Sigmoid colon (tissue), 7 donors: Measurements from ENCODE around the gene HABP4. TPM values are rescaled to one million over a fixed set of nuclear protein-coding genes. Genes with fewer than 3 reads are reported as not detected.

Experiments
- DNase-seq: peaks from one replicate; pipeline ENCODE4 v3.0.0-alpha.2; 2019
- H3K27ac ChIP-seq, 4 donors: fragments of 200-600 bp; sonication (generic); one replicate each; pipeline ENCODE4 v1.5.1; 2016 to 2019; ENCODE audit warnings: mild to moderate bottlenecking in 1 of 4
- H3K27me3 ChIP-seq, 3 donors: fragments of 200-600 bp; sonication (generic); one replicate each; pipeline ENCODE4 v1.5.1; 2019; ENCODE audit warnings: mild to moderate bottlenecking in 1 of 3
- H3K36me3 ChIP-seq, 4 donors: fragments of 200-600 bp; sonication (generic); one replicate each; pipeline ENCODE4 v1.5.1; 2016 to 2019
- H3K4me1 ChIP-seq, 4 donors: fragments of 200-600 bp; sonication (generic); one replicate each; pipeline ENCODE4 v1.5.1; 2017 to 2019
- H3K4me3 ChIP-seq, 4 donors: fragments of 200-600 bp; sonication (generic); one replicate each; pipeline ENCODE4 v1.5.1; 2017 to 2019; ENCODE audit warnings: mild to moderate bottlenecking in 2 of 4, moderate library complexity in 1 of 4
- H3K9me3 ChIP-seq, 4 donors: fragments of 200-600 bp in 3 of 4; sonication (generic) in 3 of 4; one replicate each; pipeline versions ENCODE4 v1.5.1 to v1.6.1; 2013 to 2019
- CTCF ChIP-seq, 4 experiments: fragments of 450-650 bp in 3 of 4; fragments of 200-600 bp in 1 of 4; IDR thresholded peaks; one replicate each; pipeline ENCODE4 v1.5.1; 2016 to 2019; ENCODE audit warnings: antibody characterized with exemption in 4 of 4, mild to moderate bottlenecking in 3 of 4, moderate library complexity in 2 of 4
- EP300 ChIP-seq, 4 donors: sonication (generic); formaldehyde crosslinking; IDR thresholded peaks; one replicate each; pipeline ENCODE4 v1.6.1; 2017; ENCODE audit warnings: antibody characterized with exemption in 4 of 4
- POLR2A ChIP-seq, 2 donors: fragments of 450-650 bp; IDR thresholded peaks; one replicate each; pipeline ENCODE4 v1.6.1; 2016; ENCODE audit warnings: antibody characterized with exemption in 2 of 2, mild to moderate bottlenecking in 2 of 2, moderate library complexity in 2 of 2
- POLR2AphosphoS5 ChIP-seq, 4 donors: sonication (generic); formaldehyde crosslinking; IDR thresholded peaks; one replicate each; pipeline ENCODE4 v1.6.1; 2017; ENCODE audit warnings: antibody characterized with exemption in 4 of 4
- WGBS, 2 donors: extraction: QIAGEN DNeasy Blood & Tissue Kit; methylation state at CpG; one replicate each; pipeline ENCODE4 v1.1.7; 2013; 5-methylcytosine and 5-hydroxymethylcytosine counted together
- intact Hi-C: fragments of 100-400 bp; cut with DNase I; formaldehyde crosslinking; loops from one replicate; pipeline ENCODE4 v1.15.1; 2023
- polyA plus RNA-seq, 3 donors: library from polyadenylated mRNA; stranded (reverse); fragments of 200-250 nt; gene quantifications; one replicate each; pipeline ENCODE4 v1.2.3, GENCODE V29; 2013
- total RNA-seq, 4 donors: library from RNA; depleted of rRNA; stranded (reverse); fragments of >200 nt; gene quantifications; one replicate each; pipeline ENCODE4 v1.1.0, GENCODE V29; 2016
- donor health status: healthy with polysubstance abuse.
- donor health status: Bipolar disorder and iron deficiency.
- donor health status: healthy.

The HABP4 gene
- total and polyA plus RNA-seq, 7 donors: 2.5 to 23.5 (median 12.5) TPM

GRCh38 chr9:96459268-96460007 is 9.5 kb downstream of the HABP4 start:
- Histone ChIP-seq H3K4me1 (no peaks in the 10 kb centered on the region), H3K4me3 (no peak overlapping the region), H3K27ac (no peak overlapping the region), H3K27me3 (no peaks in the 10 kb centered on the region), H3K36me3 (peaks cover 0 to 22% (median 4%) of the 10 kb centered on the region in 4 donors), H3K9me3 (no peaks in the 10 kb centered on the region)
- WGBS, 2 donors: 96 to 97% methylated on average over 7 of the region's 7 CpGs
- TF ChIP-seq EP300 (IDR thresholded peaks at IDR 0.05) (no peak), POLR2A (IDR thresholded peaks at IDR 0.05) (no peak), POLR2AphosphoS5 (IDR thresholded peaks at IDR 0.05) (no peak), CTCF (IDR thresholded peaks at IDR 0.05) (no peak)
- DNase-seq: no peak
- intact Hi-C loops: no loop called here

- 94 to 96% methylated on average over 5 of the region's 5 CpGs for WGBS, 2 donors
- H3K36me3 ChIP-seq: peaks cover 0 to 25% (median 5%) of the 10 kb centered on the region in 4 donors
These were observed 10.5 kb downstream of the HABP4 start for GRCh38 chr9:96460470-96460869.

GRCh38 chr9:96460882-96461281 is 10.9 kb downstream of the HABP4 start:
- Histone ChIP-seq H3K27me3 (no peaks in the 10 kb centered on the region), H3K4me1 (no peaks in the 10 kb centered on the region), H3K36me3 (peaks cover 0 to 29% (median 7%) of the 10 kb centered on the region in 4 donors), H3K4me3 (no peak overlapping the region), H3K27ac (no peak overlapping the region), H3K9me3 (no peaks in the 10 kb centered on the region)
- TF ChIP-seq CTCF (IDR thresholded peaks at IDR 0.05) (no peak), EP300 (IDR thresholded peaks at IDR 0.05) (no peak), POLR2AphosphoS5 (IDR thresholded peaks at IDR 0.05) (no peak), POLR2A (IDR thresholded peaks at IDR 0.05) (no peak)
- no peak for DNase-seq
- intact Hi-C loops: no loop called here

More at GRCh38 chr9:96460470-96460869, 10.5 kb downstream of the HABP4 start:
- no peak overlapping the region for H3K4me3 ChIP-seq
- intact Hi-C loops: no loop called here
- TF ChIP-seq POLR2A (IDR thresholded peaks at IDR 0.05): no peak
- no peak for TF ChIP-seq POLR2AphosphoS5 (IDR thresholded peaks at IDR 0.05)
- no peak for TF ChIP-seq EP300 (IDR thresholded peaks at IDR 0.05)
- TF ChIP-seq CTCF (IDR thresholded peaks at IDR 0.05): no peak
- no peaks in the 10 kb centered on the region for H3K4me1 ChIP-seq
- DNase-seq: no peak
- H3K27me3 ChIP-seq: no peaks in the 10 kb centered on the region
- no peaks in the 10 kb centered on the region for H3K9me3 ChIP-seq
- no peak overlapping the region for H3K27ac ChIP-seq

- WGBS, 2 donors: 84 to 90% methylated on average over 8 of the region's 8 CpGs
- TF ChIP-seq CTCF (IDR thresholded peaks at IDR 0.05) (no peak), POLR2AphosphoS5 (IDR thresholded peaks at IDR 0.05) (no peak), EP300 (IDR thresholded peaks at IDR 0.05) (no peak), POLR2A (IDR thresholded peaks at IDR 0.05) (no peak)
- Histone ChIP-seq H3K27me3 (no peaks in the 10 kb centered on the region), H3K36me3 (peaks cover 0 to 34% (median 7%) of the 10 kb centered on the region in 4 donors), H3K4me3 (no peak overlapping the region), H3K27ac (no peak overlapping the region), H3K9me3 (no peaks in the 10 kb centered on the region), H3K4me1 (no peaks in the 10 kb centered on the region)
- intact Hi-C loops: no loop called here
- no peak for DNase-seq
These were observed 11.4 kb downstream of the HABP4 start for GRCh38 chr9:96461336-96461735.
